WI38 (cell line): ENCODE measurements around the gene PABPN1.
"Not testable (repeated sequence)": the region's sequence is repeated elsewhere in the genome, so short reads cannot be mapped to it uniquely, and the experiment has no call there.

Experiments
- H3K4me3 ChIP-seq: 2 replicates; pipeline ENCODE4 v1.5.1; 2011; ENCODE audit warnings: low read depth, mild to moderate bottlenecking, control low read depth, low read length
- CTCF ChIP-seq: IDR thresholded peaks from 2 replicates; pipeline ENCODE4 v1.5.1; 2012; ENCODE audit warnings: low read depth, mild to moderate bottlenecking, control low read depth, low read length

The PABPN1 gene

GRCh38 chr14:23319746-23320583 is 1.3 kb upstream of the PABPN1 start:
- H3K4me3 ChIP-seq = peak overlapping the region; percentile 45
- TF ChIP-seq CTCF = no peak

GRCh38 chr14:23321572-23322547 is 603 bp downstream of the PABPN1 start:
- TF ChIP-seq CTCF = no peak
- peak overlapping the region; percentile 74 for H3K4me3 ChIP-seq

GRCh38 chr14:23322568-23323517 is 1.6 kb downstream of the PABPN1 start:
- H3K4me3 ChIP-seq = peak overlapping the region; percentile 74
- no peak for TF ChIP-seq CTCF

GRCh38 chr14:23323838-23324454 is 2.7 kb downstream of the PABPN1 start:
- H3K4me3 ChIP-seq = no peak overlapping the region
- TF ChIP-seq CTCF = no peak

GRCh38 chr14:23324455-23324846 is 3.2 kb downstream of the PABPN1 start:
- H3K4me3 ChIP-seq = no peak overlapping the region
- TF ChIP-seq CTCF = no peak

GRCh38 chr14:23324993-23325392 is 3.7 kb downstream of the PABPN1 start:
- no peak for TF ChIP-seq CTCF
- no peak overlapping the region for H3K4me3 ChIP-seq

GRCh38 chr14:23325746-23326145 is 4.5 kb downstream of the PABPN1 start:
- H3K4me3 ChIP-seq = not testable (repeated sequence)
